OCI-LY3 (cell line): ENCODE measurements around the gene RAMP1.
A peak's percentile ranks its signal among the peaks of the same experiment; 100 is the strongest.

ENCODE experiments used
- H2AFZ ChIP-seq: fragments of 200-600, 300-600 bp; shearing (Covaris generic); 2 replicates; pipeline ENCODE4 v1.6.0; 2014; ENCODE audit warnings: antibody characterized with exemption, low read depth, low read length
- H3K27ac ChIP-seq: fragments of 200-600, 300-600 bp; sonication (generic); 2 replicates; pipeline ENCODE4 v1.5.1; 2014; ENCODE audit warnings: mild to moderate bottlenecking, low read length, moderate library complexity, mixed read lengths
- H3K27me3 ChIP-seq: fragments of 200-600, 300-600 bp; sonication (generic); 2 replicates; pipeline ENCODE4 v1.6.1; 2014; ENCODE audit warnings: low read depth, low read length, mixed read lengths
- H3K36me3 ChIP-seq: fragments of 200-600, 300-600 bp; sonication (generic); replicated peaks from 2 replicates; pipeline ENCODE3; 2014; ENCODE audit warnings: low read depth, low read length, mixed read lengths
- H3K4me1 ChIP-seq: fragments of 300-600, 200-600 bp; sonication (generic); 2 replicates; pipeline ENCODE4 v1.6.1; 2014; ENCODE audit warnings: low read length, mixed read lengths
- H3K4me2 ChIP-seq: fragments of 200-600, 300-600 bp; sonication (generic); 2 replicates; pipeline ENCODE4 v1.6.1; 2014; ENCODE audit warnings: low read length, mixed read lengths
- H3K4me3 ChIP-seq: fragments of 300-600, 200-600 bp; sonication (generic); 2 replicates; pipeline ENCODE4 v1.5.1; 2014; ENCODE audit warnings: antibody characterized with exemption, mild to moderate bottlenecking, low read length, moderate library complexity
- H3K79me2 ChIP-seq: fragments of 300-600, 200-600 bp; shearing (Covaris generic); 2 replicates; pipeline ENCODE4 v1.6.1; 2014; ENCODE audit warnings: mild to moderate bottlenecking, low read length, mixed read lengths
- H3K9ac ChIP-seq: fragments of 300-600, 200-600 bp; shearing (Covaris generic); 2 replicates; pipeline ENCODE4 v1.6.0; 2014; ENCODE audit warnings: mild to moderate bottlenecking, low read length, moderate library complexity
- H3K9me3 ChIP-seq: fragments of 200-600, 300-600 bp; shearing (Covaris generic); 2 replicates; pipeline ENCODE4 v1.6.1; 2014; ENCODE audit warnings: low read length, mixed read lengths; ENCODE audit not compliant: insufficient read depth
- H4K20me1 ChIP-seq: fragments of 200-600, 300-600 bp; sonication (generic); 2 replicates; pipeline ENCODE4 v1.6.1; 2016; ENCODE audit warnings: low read length, mixed read lengths; ENCODE audit not compliant: insufficient read depth
- EZH2phosphoT487 ChIP-seq: fragments of 200-600 bp; shearing (Covaris generic); IDR thresholded peaks from 2 replicates; pipeline ENCODE4 v1.6.1; 2018; ENCODE audit warnings: antibody characterized with exemption, mixed run types, low read depth
- TF ChIP-seq, protein P1 (sequence below): fragments of 200-600, 300-600 bp; sonication (generic); IDR thresholded peaks from 2 replicates; pipeline ENCODE4 v1.5.1; 2014; ENCODE audit warnings: antibody characterized with exemption, low read length, low read depth

Gene RAMP1

DNA sequence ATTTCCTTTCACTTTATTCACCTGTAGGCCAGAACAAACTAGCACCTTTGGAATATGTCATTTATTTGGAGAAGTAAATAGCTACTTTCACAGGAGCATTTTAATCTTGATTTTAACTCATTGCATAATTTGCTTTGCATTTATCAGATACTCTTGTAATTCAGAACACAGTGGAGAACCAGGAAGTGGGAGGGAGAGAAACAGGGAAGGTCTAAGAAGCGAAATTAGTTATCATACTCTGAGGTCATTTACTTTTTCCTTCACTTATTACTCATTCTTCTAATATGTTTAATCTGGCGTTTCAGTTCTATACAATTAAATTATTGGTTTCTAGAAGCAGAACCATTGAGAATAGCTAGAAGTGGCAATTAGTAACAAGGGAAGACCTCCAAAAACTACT, 40.2 kb upstream of the RAMP1 start:
- no peaks in the 10 kb centered on the region for H4K20me1 ChIP-seq
- H3K27me3 ChIP-seq: no peaks in the 10 kb centered on the region
- no peaks in the 10 kb centered on the region for H3K9me3 ChIP-seq
- H3K9ac ChIP-seq: no peak overlapping the region
- H3K36me3 ChIP-seq: no peaks in the 10 kb centered on the region
- no peak overlapping the region for H3K4me3 ChIP-seq
- no peaks in the 10 kb centered on the region for H3K79me2 ChIP-seq
- H3K4me2 ChIP-seq: peak overlapping the region; percentile 11; the same call in 1 of the 2 replicates
- no peak overlapping the region for H3K27ac ChIP-seq
- H3K4me1 ChIP-seq: peaks cover 35% of the 10 kb centered on the region
- H2AFZ ChIP-seq: no peak overlapping the region
- TF ChIP-seq, protein P1, sequence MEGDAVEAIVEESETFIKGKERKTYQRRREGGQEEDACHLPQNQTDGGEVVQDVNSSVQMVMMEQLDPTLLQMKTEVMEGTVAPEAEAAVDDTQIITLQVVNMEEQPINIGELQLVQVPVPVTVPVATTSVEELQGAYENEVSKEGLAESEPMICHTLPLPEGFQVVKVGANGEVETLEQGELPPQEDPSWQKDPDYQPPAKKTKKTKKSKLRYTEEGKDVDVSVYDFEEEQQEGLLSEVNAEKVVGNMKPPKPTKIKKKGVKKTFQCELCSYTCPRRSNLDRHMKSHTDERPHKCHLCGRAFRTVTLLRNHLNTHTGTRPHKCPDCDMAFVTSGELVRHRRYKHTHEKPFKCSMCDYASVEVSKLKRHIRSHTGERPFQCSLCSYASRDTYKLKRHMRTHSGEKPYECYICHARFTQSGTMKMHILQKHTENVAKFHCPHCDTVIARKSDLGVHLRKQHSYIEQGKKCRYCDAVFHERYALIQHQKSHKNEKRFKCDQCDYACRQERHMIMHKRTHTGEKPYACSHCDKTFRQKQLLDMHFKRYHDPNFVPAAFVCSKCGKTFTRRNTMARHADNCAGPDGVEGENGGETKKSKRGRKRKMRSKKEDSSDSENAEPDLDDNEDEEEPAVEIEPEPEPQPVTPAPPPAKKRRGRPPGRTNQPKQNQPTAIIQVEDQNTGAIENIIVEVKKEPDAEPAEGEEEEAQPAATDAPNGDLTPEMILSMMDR: no peak
- no peak for TF ChIP-seq EZH2phosphoT487

DNA sequence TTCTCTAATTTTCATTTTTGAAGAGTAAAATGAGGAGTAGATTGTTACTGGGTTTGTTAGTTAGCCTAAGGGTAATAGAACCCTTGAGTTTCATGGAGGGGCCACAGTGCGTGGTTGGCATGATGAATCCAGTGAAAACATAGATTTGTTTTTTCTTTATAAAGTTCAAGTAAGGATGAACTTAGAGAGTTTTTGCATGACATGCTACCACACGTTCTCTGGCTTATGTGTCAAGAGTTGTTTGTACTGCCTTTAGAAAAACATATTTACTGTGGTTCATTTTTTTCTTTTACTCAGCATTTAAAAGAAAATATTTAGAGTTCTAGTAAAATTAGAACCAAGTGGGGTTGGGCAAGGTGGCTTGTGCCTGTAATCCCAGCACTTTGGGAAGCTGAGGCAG, 39.0 kb upstream of the RAMP1 start:
- Histone ChIP-seq H3K9me3 (no peaks in the 10 kb centered on the region), H3K27ac (no peak overlapping the region), H2AFZ (no peak overlapping the region), H3K4me2 (no peak overlapping the region), H3K4me1 (peaks cover 32% of the 10 kb centered on the region), H3K79me2 (no peaks in the 10 kb centered on the region), H3K27me3 (no peaks in the 10 kb centered on the region), H3K36me3 (no peaks in the 10 kb centered on the region), H4K20me1 (no peaks in the 10 kb centered on the region), H3K4me3 (no peak overlapping the region), H3K9ac (no peak overlapping the region)
- TF ChIP-seq, protein P1: no peak
- TF ChIP-seq EZH2phosphoT487: no peak

DNA sequence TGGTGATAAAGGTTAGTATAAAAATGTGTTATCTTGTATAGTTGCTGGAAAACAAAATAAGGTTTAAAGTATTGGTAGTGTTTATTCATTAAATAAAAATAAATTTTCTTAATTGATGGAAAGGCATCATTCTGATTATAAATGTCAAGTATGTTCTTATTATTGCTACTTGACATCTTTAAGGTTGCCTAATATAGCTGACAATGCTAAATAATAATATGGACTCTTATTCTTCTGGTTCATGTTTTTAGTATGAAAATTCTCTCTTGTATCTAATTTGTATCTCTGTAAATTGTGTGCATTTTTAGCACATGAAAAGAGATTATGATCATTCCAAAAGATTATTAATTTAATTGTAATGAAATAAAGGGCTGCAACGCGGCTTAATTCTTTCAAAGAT, 35.9 kb upstream of the RAMP1 start:
- TF ChIP-seq, protein P1: no peak
- no peak for TF ChIP-seq EZH2phosphoT487
- Histone ChIP-seq H3K27ac (no peak overlapping the region), H3K4me3 (no peak overlapping the region), H2AFZ (no peak overlapping the region), H3K9ac (no peak overlapping the region), H4K20me1 (no peaks in the 10 kb centered on the region), H3K4me1 (peaks cover 19% of the 10 kb centered on the region), H3K36me3 (no peaks in the 10 kb centered on the region), H3K79me2 (no peaks in the 10 kb centered on the region), H3K27me3 (no peaks in the 10 kb centered on the region), H3K4me2 (no peak overlapping the region), H3K9me3 (no peaks in the 10 kb centered on the region)

DNA sequence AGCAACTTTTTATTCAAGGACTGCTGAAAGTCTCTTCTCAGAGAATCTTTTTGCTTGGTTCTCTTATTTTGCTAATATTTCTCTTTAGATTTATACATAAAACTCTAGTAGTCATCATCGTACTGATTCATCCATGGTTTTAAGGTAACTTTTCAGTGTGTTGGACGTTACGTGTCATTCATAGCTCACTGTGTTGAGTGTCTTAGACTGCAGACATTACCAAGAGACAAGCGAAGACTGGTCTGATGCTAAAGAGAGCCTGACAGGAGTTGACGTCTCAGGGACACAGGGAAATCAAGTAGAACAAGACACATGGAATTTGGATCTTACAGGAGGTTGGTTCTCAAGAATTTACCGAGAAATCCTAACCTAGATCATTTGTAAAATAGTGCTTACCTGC, 35.3 kb upstream of the RAMP1 start:
- Histone ChIP-seq H2AFZ (no peak overlapping the region), H3K9me3 (no peaks in the 10 kb centered on the region), H3K4me2 (0 out of 2 replicates have a peak overlapping the region, but pooled peaks have one; percentile 5), H3K4me1 (peaks cover 16% of the 10 kb centered on the region), H3K4me3 (no peak overlapping the region), H3K9ac (no peak overlapping the region), H3K27ac (no peak overlapping the region), H4K20me1 (no peaks in the 10 kb centered on the region), H3K27me3 (no peaks in the 10 kb centered on the region), H3K79me2 (no peaks in the 10 kb centered on the region), H3K36me3 (no peaks in the 10 kb centered on the region)
- TF ChIP-seq, protein P1: no peak
- TF ChIP-seq EZH2phosphoT487: no peak
